Smooth muscle cell (in vitro differentiated cells): Measurements from ENCODE around the gene RFX7. TPM values are rescaled to one million over a fixed set of nuclear protein-coding genes. Genes with fewer than 3 reads are reported as not detected.

Source experiments
- DNase-seq: peaks from one replicate; lab custom pipeline; 2025; ENCODE audit not compliant: unreplicated experiment; lab: John Stamatoyannopoulos, UW
- H2AFZ ChIP-seq: fragments of 200-600 bp; sonication (generic); 2 replicates; pipeline ENCODE4 v1.6.0; 2016; ENCODE audit warnings: antibody characterized with exemption, low read depth, mild to moderate bottlenecking
- H3F3A ChIP-seq: fragments of 200-600 bp; sonication (generic); 2 replicates; pipeline ENCODE4 v1.6.0; 2017; ENCODE audit warnings: antibody characterized with exemption, low read depth
- H3K27ac ChIP-seq: fragments of 200-600 bp; sonication (generic); 2 replicates; pipeline ENCODE4 v1.5.1; 2016; ENCODE audit warnings: low read depth, mild to moderate bottlenecking
- H3K27me3 ChIP-seq: fragments of 200-600 bp; sonication (generic); 2 replicates; pipeline ENCODE4 v1.6.1; 2016; ENCODE audit warnings: low read depth, mild to moderate bottlenecking
- H3K36me3 ChIP-seq: fragments of 200-600 bp; sonication (generic); 2 replicates; pipeline ENCODE4 v1.5.1; 2016; ENCODE audit warnings: low read depth
- H3K4me1 ChIP-seq: fragments of 200-600 bp; sonication (generic); 2 replicates; pipeline ENCODE4 v1.5.1; 2016; ENCODE audit warnings: low read depth
- H3K4me2 ChIP-seq: fragments of 200-600 bp; sonication (generic); 2 replicates; pipeline ENCODE4 v1.6.0; 2016; ENCODE audit warnings: mild to moderate bottlenecking
- H3K4me3 ChIP-seq: fragments of 200-600 bp; sonication (generic); 2 replicates; pipeline ENCODE4 v1.5.1; 2016; ENCODE audit warnings: mild to moderate bottlenecking
- H3K79me2 ChIP-seq: fragments of 200-600 bp; sonication (generic); 2 replicates; pipeline ENCODE4 v1.6.0; 2016; ENCODE audit warnings: low read depth, mild to moderate bottlenecking
- H3K9ac ChIP-seq: fragments of 200-600 bp; sonication (generic); 2 replicates; pipeline ENCODE4 v1.6.0; 2016; ENCODE audit warnings: low read depth
- H3K9me3 ChIP-seq: fragments of 200-600 bp; sonication (generic); replicated peaks from 2 replicates; pipeline ENCODE4 v1.5.1; 2016; ENCODE audit warnings: low read depth
- H4K20me1 ChIP-seq: fragments of 200-600 bp; sonication (generic); 2 replicates; pipeline ENCODE4 v1.6.0; 2016; ENCODE audit warnings: low read depth
- WGBS: methylation state at CpG from one replicate; pipeline ENCODE4 v1.1.7; 2016; ENCODE audit warnings: low lambda C conversion rate; 5-methylcytosine and 5-hydroxymethylcytosine counted together
- polyA plus RNA-seq: library from polyadenylated mRNA; unstranded; fragments of >200 nt; fragmentation: Nextera tagmentation; extraction: Ambion mirVana; gene quantifications from 2 replicates; pipeline ENCODE4 v1.2.1, GENCODE V29; 2016
- total RNA-seq: library from RNA; depleted of rRNA; stranded (reverse); fragments of >200 nt; gene quantifications from 2 replicates; pipeline ENCODE4 v1.2.3, GENCODE V29; 2014
- TF ChIP-seq, protein P1 (sequence below): fragments of 200-600 bp; sonication (generic); IDR thresholded peaks from 2 replicates; pipeline ENCODE4 v1.5.1; 2017; ENCODE audit warnings: borderline replicate concordance, mild to moderate bottlenecking, antibody characterized with exemption; ENCODE audit not compliant: insufficient read depth, poor library complexity, severe bottlenecking

Gene RFX7
- total and polyA plus RNA-seq, 2 experiments from 2014 or later, result 7.7 to 18.5 TPM

GRCh38 chr15:56184516-56184915 is 59.2 kb downstream of the RFX7 start:
- no peak overlapping the region for H3K4me3 ChIP-seq

DNA sequence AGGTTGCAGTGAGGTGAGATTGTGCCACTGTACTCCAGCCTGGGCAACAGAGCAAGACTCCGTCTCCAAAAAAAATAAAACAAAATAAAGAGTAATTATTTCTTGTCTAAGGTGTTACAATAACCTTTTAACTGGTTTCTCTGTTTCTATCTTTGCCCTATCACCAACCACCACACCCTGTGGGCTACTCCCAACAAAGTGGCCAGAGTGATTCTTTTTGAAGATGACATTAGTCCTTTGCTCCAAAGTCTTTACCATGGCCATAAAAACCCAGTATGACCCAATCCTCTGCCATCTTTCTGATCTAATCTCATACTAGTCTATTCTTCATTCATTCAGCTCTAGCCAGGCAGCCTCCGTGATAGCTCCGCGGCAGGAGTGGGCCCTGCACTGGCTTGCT is 62.8 kb downstream of the RFX7 start:
- peaks cover 88% of the 10 kb centered on the region for H3K79me2 ChIP-seq
- no peak overlapping the region for H3K9ac ChIP-seq
- DNase-seq, result no peak
- peaks cover 73% of the 10 kb centered on the region for H4K20me1 ChIP-seq
- no peak overlapping the region for H3K4me3 ChIP-seq
- 88% methylated on average over 4 of the region's 4 CpGs for WGBS
- no peaks in the 10 kb centered on the region for H3K27me3 ChIP-seq
- no peaks in the 10 kb centered on the region for H3K4me1 ChIP-seq
- no peaks in the 10 kb centered on the region for H3K36me3 ChIP-seq
- TF ChIP-seq, protein P1, sequence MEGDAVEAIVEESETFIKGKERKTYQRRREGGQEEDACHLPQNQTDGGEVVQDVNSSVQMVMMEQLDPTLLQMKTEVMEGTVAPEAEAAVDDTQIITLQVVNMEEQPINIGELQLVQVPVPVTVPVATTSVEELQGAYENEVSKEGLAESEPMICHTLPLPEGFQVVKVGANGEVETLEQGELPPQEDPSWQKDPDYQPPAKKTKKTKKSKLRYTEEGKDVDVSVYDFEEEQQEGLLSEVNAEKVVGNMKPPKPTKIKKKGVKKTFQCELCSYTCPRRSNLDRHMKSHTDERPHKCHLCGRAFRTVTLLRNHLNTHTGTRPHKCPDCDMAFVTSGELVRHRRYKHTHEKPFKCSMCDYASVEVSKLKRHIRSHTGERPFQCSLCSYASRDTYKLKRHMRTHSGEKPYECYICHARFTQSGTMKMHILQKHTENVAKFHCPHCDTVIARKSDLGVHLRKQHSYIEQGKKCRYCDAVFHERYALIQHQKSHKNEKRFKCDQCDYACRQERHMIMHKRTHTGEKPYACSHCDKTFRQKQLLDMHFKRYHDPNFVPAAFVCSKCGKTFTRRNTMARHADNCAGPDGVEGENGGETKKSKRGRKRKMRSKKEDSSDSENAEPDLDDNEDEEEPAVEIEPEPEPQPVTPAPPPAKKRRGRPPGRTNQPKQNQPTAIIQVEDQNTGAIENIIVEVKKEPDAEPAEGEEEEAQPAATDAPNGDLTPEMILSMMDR, result no peak
- H2AFZ ChIP-seq, result no peak overlapping the region
- H3K9me3 ChIP-seq, result no peaks in the 10 kb centered on the region
- no peak overlapping the region for H3K4me2 ChIP-seq
- H3K27ac ChIP-seq, result no peak overlapping the region
- H3F3A ChIP-seq, result no peaks in the 10 kb centered on the region

More at GRCh38 chr15:56184516-56184915, 59.2 kb downstream of the RFX7 start:
- H3K27ac ChIP-seq, result no peak overlapping the region
- H3K79me2 ChIP-seq, result peaks cover 95% of the 10 kb centered on the region
- H3K36me3 ChIP-seq, result no peaks in the 10 kb centered on the region
- peaks cover 82% of the 10 kb centered on the region for H4K20me1 ChIP-seq
- TF ChIP-seq, protein P1, result no peak
- H3K4me1 ChIP-seq, result no peaks in the 10 kb centered on the region
- 86% methylated on average over 3 of the region's 3 CpGs for WGBS
- no peak for DNase-seq
- H3K9ac ChIP-seq, result no peak overlapping the region
- no peaks in the 10 kb centered on the region for H3K9me3 ChIP-seq
- H2AFZ ChIP-seq, result no peak overlapping the region
- H3K27me3 ChIP-seq, result no peaks in the 10 kb centered on the region
- H3F3A ChIP-seq, result no peaks in the 10 kb centered on the region
- H3K4me2 ChIP-seq, result no peak overlapping the region

DNA sequence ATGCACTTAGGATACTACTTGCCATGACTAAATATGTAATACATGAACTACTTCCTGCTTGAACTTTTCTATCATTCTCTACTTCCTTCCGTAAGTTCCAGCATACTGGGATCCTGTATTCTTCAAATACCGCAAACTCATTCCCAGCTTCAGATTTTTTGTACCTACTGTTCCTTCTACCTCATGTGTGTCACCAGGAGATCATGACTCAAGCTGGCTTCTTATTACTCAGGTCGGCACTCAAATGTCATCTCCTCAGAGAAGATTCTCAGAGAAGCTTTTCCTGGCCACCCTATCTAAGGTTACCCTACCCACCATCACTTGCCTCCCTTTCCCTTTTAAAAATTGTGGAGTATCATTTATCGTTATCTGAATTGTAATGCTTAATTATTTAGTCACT is 66.7 kb downstream of the RFX7 start:
- Histone ChIP-seq H3K4me1 (no peaks in the 10 kb centered on the region), H3K27me3 (no peaks in the 10 kb centered on the region), H3K4me3 (no peak overlapping the region), H3F3A (no peaks in the 10 kb centered on the region), H3K36me3 (peaks cover 3% of the 10 kb centered on the region), H2AFZ (no peak overlapping the region), H4K20me1 (peaks cover 68% of the 10 kb centered on the region), H3K4me2 (no peak overlapping the region), H3K9me3 (no peaks in the 10 kb centered on the region), H3K27ac (no peak overlapping the region), H3K79me2 (peaks cover 70% of the 10 kb centered on the region), H3K9ac (no peak overlapping the region)
- no peak for DNase-seq
- 98% methylated on average over 4 of the region's 4 CpGs for WGBS
- TF ChIP-seq, protein P1, result no peak

DNA sequence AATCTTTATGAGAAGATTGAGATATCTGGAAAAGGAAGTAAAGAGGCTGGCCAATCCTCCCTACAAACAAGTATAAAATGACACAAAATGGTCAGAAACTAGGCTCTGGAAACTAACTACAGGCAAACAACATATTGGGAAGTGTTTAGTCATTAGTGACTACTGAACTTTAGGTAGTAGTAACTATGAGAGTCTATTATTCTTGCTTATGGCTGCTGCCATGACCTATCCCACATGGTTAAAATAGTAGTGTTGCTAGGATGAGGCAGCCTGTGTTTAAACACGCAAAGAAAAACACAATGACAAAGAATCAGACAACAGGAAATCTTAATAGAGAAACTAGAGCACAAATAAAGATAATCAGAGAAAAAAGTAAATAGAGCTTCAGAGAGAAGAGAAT is 67.9 kb downstream of the RFX7 start:
- Histone ChIP-seq H3K4me3 (no peak overlapping the region), H3K79me2 (peaks cover 72% of the 10 kb centered on the region), H2AFZ (no peak overlapping the region), H3K9ac (no peak overlapping the region), H3K27ac (no peak overlapping the region), H3F3A (no peaks in the 10 kb centered on the region), H3K9me3 (no peaks in the 10 kb centered on the region), H4K20me1 (peaks cover 61% of the 10 kb centered on the region), H3K4me1 (no peaks in the 10 kb centered on the region), H3K27me3 (no peaks in the 10 kb centered on the region), H3K36me3 (peaks cover 3% of the 10 kb centered on the region), H3K4me2 (no peak overlapping the region)
- TF ChIP-seq, protein P1, result no peak
- 82% methylated on average over 1 of the region's 1 CpG for WGBS
- DNase-seq, result no peak
